ENCODE results near the gene MAP7. TPM values are rescaled to one million over a fixed set of nuclear protein-coding genes. Genes with fewer than 3 reads are reported as not detected.

The MAP7 gene
- total and polyA plus RNA-seq, 2 donors (not counting 3 experiments of a cell fraction or from before 2014, with no cell fraction given), result 0.07 to 0.42 TPM

DNA sequence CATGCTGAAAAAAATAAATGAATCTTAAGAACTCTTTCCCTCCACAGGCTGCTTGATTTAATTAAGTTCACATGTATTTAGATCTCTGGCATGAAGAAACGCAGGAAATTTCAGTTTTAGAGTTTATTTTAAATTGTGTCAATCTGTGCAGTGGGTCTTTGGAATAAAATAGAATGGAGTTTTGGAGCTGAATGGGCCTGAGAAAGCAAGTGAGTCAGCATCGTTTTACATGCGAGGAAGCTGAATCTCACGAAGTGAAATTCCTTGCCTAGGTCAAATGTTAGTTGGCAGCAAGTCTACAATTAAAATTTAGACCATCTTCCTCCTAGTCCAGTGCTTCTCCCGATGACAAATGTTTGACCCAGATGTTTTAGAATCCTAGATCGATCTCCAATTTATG, 22.4 kb downstream of the MAP7 start:
- H3K4me1 ChIP-seq (ENCODE audit: control insufficient read depth, extremely low read depth, insufficient read depth, low read length), result no peaks in the 10 kb centered on the region
- no TSS peak for BruUV-seq (replicated peaks)
- ChIA-PET CTCF (interaction anchor here (1.0 kb wide), 1 partner anchor 19 kb away, joined by 3 read pairs; no protein-coding TSS in a partner anchor), POLR2A (no interaction called here)
- no peak for TF ChIP-seq CTCF (IDR thresholded peaks at IDR 0.05; ENCODE audit: extremely low read depth in 1 of 2, insufficient read depth in 1 of 2, low read depth in 1 of 2, low read length in 2 of 2)
- TF ChIP-seq EZH2 (IDR thresholded peaks at IDR 0.05; ENCODE audit: borderline replicate concordance, low read depth, low read length, severe bottlenecking), result no peak
- TF ChIP-seq FOS (IDR thresholded peaks at IDR 0.05; ENCODE audit: borderline replicate concordance, insufficient read depth, low read length), result no peak
- no peak for TF ChIP-seq MYC (IDR thresholded peaks at IDR 0.05; ENCODE audit: low read depth, low read length)
- TF ChIP-seq POLR2A (IDR thresholded peaks at IDR 0.05; ENCODE audit: low read depth, low read length), result no peak
- no peak for TF ChIP-seq GATA2 (IDR thresholded peaks at IDR 0.05; ENCODE audit: insufficient read depth, insufficient read length, low read depth, low read length)
- no peaks in the 10 kb centered on the region for H3K36me3 ChIP-seq (ENCODE audit: control insufficient read depth in 2 of 2, extremely low read depth in 1 of 2, insufficient read depth in 2 of 2, low read length in 2 of 2)
- H3K9ac ChIP-seq (replicated peaks; ENCODE audit: extremely low read depth, insufficient read depth, low read length), result no peak overlapping the region
- H3K79me2 ChIP-seq (ENCODE audit: control insufficient read depth, insufficient read depth, low read length), result no peaks in the 10 kb centered on the region
- DNase-seq (ENCODE audit: low read depth, low spot score) (no peak), FAIRE-seq (no peak)
- no peaks in the 10 kb centered on the region for H3K9me1 ChIP-seq (replicated peaks; ENCODE audit: control insufficient read depth, extremely low read depth, insufficient read depth, low read length)
- dilution Hi-C loops (cut with MboI; ENCODE audit: extremely low pct_ligation_motif_present, low sequenced_read_pairs) (no loop called here), intact Hi-C loops (cut with micrococcal nuclease) (no loop called here)
- no peak overlapping the region for H3K4me3 ChIP-seq (replicated peaks in 1 of 3; ENCODE audit: insufficient read depth in 1 of 3, low read depth in 1 of 3, low read length in 3 of 3)
- H4K20me1 ChIP-seq (replicated peaks; ENCODE audit: control insufficient read depth, extremely low read depth, insufficient read depth, low read length), result no peaks in the 10 kb centered on the region
- peaks cover 7 to 18% of the 10 kb centered on the region in 2 experiments for H3K27me3 ChIP-seq (ENCODE audit: control insufficient read depth in 2 of 2, insufficient read depth in 2 of 2, low read length in 2 of 2)
- H3K27ac ChIP-seq (ENCODE audit: insufficient read depth, low read depth, low read length), result no peak overlapping the region
- no peak overlapping the region for H2AFZ ChIP-seq (ENCODE audit: low read depth, low read length)
- H3K4me2 ChIP-seq (ENCODE audit: insufficient read depth, low read length), result no peak overlapping the region
- no peaks in the 10 kb centered on the region for H3K9me3 ChIP-seq (replicated peaks; ENCODE audit: control insufficient read depth, insufficient read depth, low read length)

DNA sequence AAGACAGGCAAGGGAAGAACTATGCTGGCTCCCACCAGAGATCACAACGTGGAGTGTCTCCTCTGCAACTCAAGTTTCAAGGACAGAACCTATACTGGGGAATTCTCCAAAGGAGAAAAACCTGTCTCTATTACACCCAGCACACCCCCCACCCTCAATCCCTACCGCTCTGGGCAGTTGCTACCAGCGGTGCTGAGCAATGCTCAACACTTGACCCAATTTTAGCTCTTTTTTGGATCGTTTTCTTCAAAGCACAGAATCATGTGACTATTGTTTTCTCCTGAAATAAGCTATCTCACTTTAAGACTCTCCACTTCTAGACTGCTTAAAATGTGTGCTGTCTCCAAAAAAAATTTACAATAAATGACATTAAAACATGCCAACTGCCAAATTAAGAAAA, 23.3 kb downstream of the MAP7 start:
- POLR2A ChIA-PET, result no interaction called here
- CTCF ChIA-PET, result interaction anchor here (0.6 to 2.4 kb wide), 5 partner anchors 15 to 333 kb away, joined by 3 to 9 read pairs (median 4); partner anchors contain the start of gene MAP3K5
- peaks cover 7 to 17% of the 10 kb centered on the region in 2 experiments for H3K27me3 ChIP-seq (ENCODE audit: control insufficient read depth in 2 of 2, insufficient read depth in 2 of 2, low read length in 2 of 2)
- H3K4me1 ChIP-seq (ENCODE audit: control insufficient read depth, extremely low read depth, insufficient read depth, low read length), result no peaks in the 10 kb centered on the region
- no peaks in the 10 kb centered on the region for H3K79me2 ChIP-seq (ENCODE audit: control insufficient read depth, insufficient read depth, low read length)
- no peak for DNase-seq (ENCODE audit: low read depth, low spot score)
- dilution Hi-C loops (cut with MboI; ENCODE audit: extremely low pct_ligation_motif_present, low sequenced_read_pairs) (no loop called here), intact Hi-C loops (cut with micrococcal nuclease) (no loop called here)
- no peaks in the 10 kb centered on the region for H4K20me1 ChIP-seq (replicated peaks; ENCODE audit: control insufficient read depth, extremely low read depth, insufficient read depth, low read length)
- H3K4me2 ChIP-seq (ENCODE audit: insufficient read depth, low read length), result no peak overlapping the region
- no peaks in the 10 kb centered on the region for H3K36me3 ChIP-seq (ENCODE audit: control insufficient read depth in 2 of 2, extremely low read depth in 1 of 2, insufficient read depth in 2 of 2, low read length in 2 of 2)
- no peaks in the 10 kb centered on the region for H3K9me3 ChIP-seq (replicated peaks; ENCODE audit: control insufficient read depth, insufficient read depth, low read length)
- no TSS peak for BruUV-seq (replicated peaks)
- no peak overlapping the region for H3K27ac ChIP-seq (ENCODE audit: insufficient read depth, low read depth, low read length)
- no peak overlapping the region for H3K4me3 ChIP-seq (replicated peaks in 1 of 3; ENCODE audit: insufficient read depth in 1 of 3, low read depth in 1 of 3, low read length in 3 of 3)
- no peak for FAIRE-seq
- no peak overlapping the region for H2AFZ ChIP-seq (ENCODE audit: low read depth, low read length)
- H3K9ac ChIP-seq (replicated peaks; ENCODE audit: extremely low read depth, insufficient read depth, low read length), result no peak overlapping the region
- TF ChIP-seq FOS (IDR thresholded peaks at IDR 0.05; ENCODE audit: borderline replicate concordance, insufficient read depth, low read length) (no peak), CTCF (IDR thresholded peaks at IDR 0.05; ENCODE audit: extremely low read depth in 1 of 2, insufficient read depth in 1 of 2, low read depth in 1 of 2, low read length in 2 of 2) (no peak), POLR2A (IDR thresholded peaks at IDR 0.05; ENCODE audit: low read depth, low read length) (no peak), MYC (IDR thresholded peaks at IDR 0.05; ENCODE audit: low read depth, low read length) (no peak), GATA2 (IDR thresholded peaks at IDR 0.05; ENCODE audit: insufficient read depth, insufficient read length, low read depth, low read length) (no peak), JUN (IDR thresholded peaks at IDR 0.05; ENCODE audit: borderline replicate concordance, insufficient read depth, insufficient read length, low read depth) (no peak)
- no peaks in the 10 kb centered on the region for H3K9me1 ChIP-seq (replicated peaks; ENCODE audit: control insufficient read depth, extremely low read depth, insufficient read depth, low read length)
